T-helper 1 cell treated with Interleukin-12 subunit alpha and Interleukin-12 subunit beta and Interleukin-4 antibody, amounts not matched to agents 30 ng/mL and 1 ng/mL, for 36 hours (primary cell): ENCODE data around the gene SLC17A1. TPM values are rescaled to one million over a fixed set of nuclear protein-coding genes. Genes with fewer than 3 reads are reported as not detected.
"Not testable (repeated sequence)": the region's sequence is repeated elsewhere in the genome, so short reads cannot be mapped to it uniquely, and the experiment has no call there.

ENCODE experiments used
- intact Hi-C: fragments of 100-400 bp; cut with micrococcal nuclease; formaldehyde crosslinking; loops from one replicate; pipeline ENCODE4 v1.15.1; 2024
- total RNA-seq: library from RNA; stranded (reverse); gene quantifications from 2 replicates; pipeline ENCODE4 v1.2.3, GENCODE V29; 2022

The SLC17A1 gene
- total RNA-seq, 1 donor from 2014 or later, result not detected

GRCh38 chr6:25757936-25758642 lies 73.8 kb downstream of the SLC17A1 start:
- intact Hi-C loops, result no loop called here

- intact Hi-C loops, result no loop called here
These were observed 75.2 kb downstream of the SLC17A1 start for GRCh38 chr6:25756382-25757363.

GRCh38 chr6:25755483-25755882 lies 76.4 kb downstream of the SLC17A1 start:
- intact Hi-C loops, result no loop called here

- intact Hi-C loops, result no loop called here
These were observed 77.3 kb downstream of the SLC17A1 start, which contains the start of gene SLC17A4 for GRCh38 chr6:25754535-25754934. Gene SLC17A4 (plus strand): TSS chr6:25754742. CDS start chr6:25761963, 7,221 bp downstream.

- intact Hi-C loops, result no loop called here
These were observed 78.8 kb downstream of the SLC17A1 start for GRCh38 chr6:25753079-25753478.

GRCh38 chr6:25750906-25751305 lies 80.9 kb downstream of the SLC17A1 start:
- intact Hi-C loops, result no loop called here

- intact Hi-C loops, result no loop called here
These were observed 82.0 kb downstream of the SLC17A1 start for GRCh38 chr6:25749837-25750236.

- intact Hi-C loops, result not testable (repeated sequence)
These were observed 83.0 kb downstream of the SLC17A1 start for GRCh38 chr6:25748601-25749517.

- intact Hi-C loops, result no loop called here
These were observed 83.8 kb downstream of the SLC17A1 start for GRCh38 chr6:25748049-25748448.

- intact Hi-C loops, result no loop called here
These were observed 84.4 kb downstream of the SLC17A1 start for GRCh38 chr6:25747477-25747876.

- intact Hi-C loops, result no loop called here
These were observed 84.9 kb downstream of the SLC17A1 start for GRCh38 chr6:25746968-25747367.

- intact Hi-C loops, result no loop called here
These were observed 86.0 kb downstream of the SLC17A1 start for GRCh38 chr6:25745836-25746235.

GRCh38 chr6:25743868-25744267 lies 88.0 kb downstream of the SLC17A1 start:
- intact Hi-C loops, result no loop called here

GRCh38 chr6:25735261-25735660 lies 96.6 kb downstream of the SLC17A1 start:
- intact Hi-C loops, result no loop called here

Other genes with a start within 250 kb of the SLC17A1 start
- gene SCGN, start 179.8 kb downstream of the SLC17A1 start, total RNA-seq, result not detected in 2 replicates
- gene SLC17A4, start 77.3 kb downstream of the SLC17A1 start, total RNA-seq, result not detected in 2 replicates
- 0.59 and 0.66 TPM in 2 replicates for gene SLC17A3, start 42.2 kb upstream of the SLC17A1 start, total RNA-seq
- not detected in 2 replicates for gene SLC17A2, start 98.6 kb upstream of the SLC17A1 start, total RNA-seq
- gene TRIM38, start 130.8 kb upstream of the SLC17A1 start, total RNA-seq, result 29.2 and 29.4 TPM in 2 replicates